ENCODE measurements around the gene BUB3. TPM values are rescaled to one million over a fixed set of nuclear protein-coding genes. Genes with fewer than 3 reads are reported as not detected.

BUB3 gene
- polyA plus RNA-seq, 2 of the 4 experiments (the other 2 are of a cell fraction): 216 to 229 TPM

DNA sequence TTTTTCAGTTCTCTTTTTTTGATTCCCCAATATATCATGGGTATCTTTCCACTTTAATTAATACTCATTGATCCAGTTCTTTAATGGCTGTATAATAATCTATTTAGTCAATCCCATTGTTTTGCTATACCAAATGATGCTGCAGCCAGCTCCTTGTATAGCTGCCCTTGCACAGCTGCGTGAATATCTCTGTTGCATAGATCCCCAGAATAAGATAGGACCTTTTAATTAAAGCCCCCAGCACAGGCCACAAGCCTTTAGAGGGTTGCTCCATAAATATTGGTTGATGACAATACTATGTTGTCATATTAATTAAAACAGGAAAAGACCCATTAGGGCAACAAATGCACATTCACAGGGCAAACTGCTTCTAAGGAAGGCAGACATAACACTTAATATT is 57.9 kb downstream of the BUB3 start:
- Histone ChIP-seq H3K27ac (no peak overlapping the region), H3K9me3 (peaks cover 8% of the 10 kb centered on the region; the same call in 1 of the 3 replicates), H3K4me2 (no peak overlapping the region), H3K4me3 (no peak overlapping the region), H3K4me1 (no peaks in the 10 kb centered on the region)
- ChIA-PET POLR2A (no interaction called here), CTCF (interaction anchor here (0.8 to 1.0 kb wide), 2 partner anchors 16 to 28 kb away, joined by 3 to 4 read pairs; no protein-coding TSS in a partner anchor)
- WGBS (ENCODE audit: missing lambda C conversion rate): 85% methylated on average over 1 of the region's 1 CpG
- DNase-seq (ENCODE audit: low read depth in 1 of 2, low spot score in 1 of 2): no peak
- ATAC-seq: no peak
- TF ChIP-seq PHF8 (IDR thresholded peaks at IDR 0.05; ENCODE audit: borderline replicate concordance, low read depth) (no peak), FOSB (CRISPR knock-in tag; IDR thresholded peaks at IDR 0.05) (no peak), KDM1A (IDR thresholded peaks at IDR 0.05; ENCODE audit: low read depth) (no peak), EHF (CRISPR knock-in tag; IDR thresholded peaks at IDR 0.05) (no peak), NPAS2 (CRISPR knock-in tag; IDR thresholded peaks at IDR 0.05; ENCODE audit: borderline replicate concordance) (no peak), ZC3H11A (IDR thresholded peaks at IDR 0.05) (no peak), ESRRA (IDR thresholded peaks at IDR 0.05; ENCODE audit: borderline replicate concordance, low read length) (no peak), MAFK (IDR thresholded peaks at IDR 0.05; ENCODE audit: partially characterized antibody) (no peak), RCOR1 (IDR thresholded peaks at IDR 0.05; ENCODE audit: low read depth, low read length) (no peak)
- TF ChIP-seq, protein P1, sequence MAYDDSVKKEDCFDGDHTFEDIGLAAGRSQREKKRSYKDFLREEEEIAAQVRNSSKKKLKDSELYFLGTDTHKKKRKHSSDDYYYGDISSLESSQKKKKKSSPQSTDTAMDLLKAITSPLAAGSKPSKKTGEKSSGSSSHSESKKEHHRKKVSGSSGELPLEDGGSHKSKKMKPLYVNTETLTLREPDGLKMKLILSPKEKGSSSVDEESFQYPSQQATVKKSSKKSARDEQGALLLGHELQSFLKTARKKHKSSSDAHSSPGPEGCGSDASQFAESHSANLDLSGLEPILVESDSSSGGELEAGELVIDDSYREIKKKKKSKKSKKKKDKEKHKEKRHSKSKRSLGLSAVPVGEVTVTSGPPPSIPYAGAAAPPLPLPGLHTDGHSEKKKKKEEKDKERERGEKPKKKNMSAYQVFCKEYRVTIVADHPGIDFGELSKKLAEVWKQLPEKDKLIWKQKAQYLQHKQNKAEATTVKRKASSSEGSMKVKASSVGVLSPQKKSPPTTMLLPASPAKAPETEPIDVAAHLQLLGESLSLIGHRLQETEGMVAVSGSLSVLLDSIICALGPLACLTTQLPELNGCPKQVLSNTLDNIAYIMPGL (CRISPR knock-in tag; IDR thresholded peaks at IDR 0.05; ENCODE audit: borderline replicate concordance): no peak
- TF ChIP-seq, protein P2, sequence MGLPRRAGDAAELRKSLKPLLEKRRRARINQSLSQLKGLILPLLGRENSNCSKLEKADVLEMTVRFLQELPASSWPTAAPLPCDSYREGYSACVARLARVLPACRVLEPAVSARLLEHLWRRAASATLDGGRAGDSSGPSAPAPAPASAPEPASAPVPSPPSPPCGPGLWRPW (IDR thresholded peaks at IDR 0.05): no peak
- no peak for FAIRE-seq

- FAIRE-seq: no peak
- ATAC-seq: no peak
These were observed 58.4 kb downstream of the BUB3 start for GRCh38 chr10:123212640-123213039.

More at GRCh38 chr10:123212640-123213039, 58.4 kb downstream of the BUB3 start:
- no peak for DNase-seq (ENCODE audit: low read depth in 1 of 2, low spot score in 1 of 2)
- CTCF ChIA-PET: interaction anchor here (0.7 to 1.0 kb wide), 2 partner anchors 29 to 1204 kb away, joined by 3 read pairs; no protein-coding TSS in a partner anchor
- POLR2A ChIA-PET: no interaction called here
- Histone ChIP-seq H3K4me3 (no peak overlapping the region), H3K27ac (no peak overlapping the region), H3K4me2 (no peak overlapping the region), H3K9me3 (peaks cover 8% of the 10 kb centered on the region; the same call in 1 of the 3 replicates), H3K4me1 (no peaks in the 10 kb centered on the region)
- no peak for TF ChIP-seq TFCP2L1 (CRISPR knock-in tag; IDR thresholded peaks at IDR 0.05)
- TF ChIP-seq, protein P3, sequence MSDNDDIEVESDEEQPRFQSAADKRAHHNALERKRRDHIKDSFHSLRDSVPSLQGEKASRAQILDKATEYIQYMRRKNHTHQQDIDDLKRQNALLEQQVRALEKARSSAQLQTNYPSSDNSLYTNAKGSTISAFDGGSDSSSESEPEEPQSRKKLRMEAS (IDR thresholded peaks at IDR 0.05): no peak
- no peak for TF ChIP-seq RAD21 (conservative IDR thresholded peaks at IDR 0.05 in 1 of 2, IDR thresholded peaks at IDR 0.05 in 1 of 2)
- TF ChIP-seq PBX3 (IDR thresholded peaks at IDR 0.05): no peak
- TF ChIP-seq HOXA7 (CRISPR knock-in tag; IDR thresholded peaks at IDR 0.05): no peak
- no peak for TF ChIP-seq KDM5A (IDR thresholded peaks at IDR 0.05)
- no peak for TF ChIP-seq ZSCAN20 (CRISPR knock-in tag; IDR thresholded peaks at IDR 0.05)
- TF ChIP-seq SREBF2 (IDR thresholded peaks at IDR 0.05): no peak
- TF ChIP-seq ZC3H11A (IDR thresholded peaks at IDR 0.05): no peak
- TF ChIP-seq EHF (CRISPR knock-in tag; IDR thresholded peaks at IDR 0.05): no peak
- no peak for TF ChIP-seq NFE2L2 (conservative IDR thresholded peaks at IDR 0.05; ENCODE audit: low read length)
- TF ChIP-seq MAFK (IDR thresholded peaks at IDR 0.05; ENCODE audit: partially characterized antibody): no peak
- no peak for TF ChIP-seq CTCF (IDR thresholded peaks at IDR 0.05)
- no peak for TF ChIP-seq MYC (IDR thresholded peaks at IDR 0.05; ENCODE audit: borderline replicate concordance, low read length)
- TF ChIP-seq ATOH8 (CRISPR knock-in tag; IDR thresholded peaks at IDR 0.05; ENCODE audit: low read depth): no peak
- no peak for TF ChIP-seq RNF2 (IDR thresholded peaks at IDR 0.05; ENCODE audit: borderline replicate concordance, low read depth)
- 62% methylated on average over 6 of the region's 6 CpGs for WGBS (ENCODE audit: missing lambda C conversion rate)
